ENCODE results near the gene ILK. TPM values are rescaled to one million over a fixed set of nuclear protein-coding genes. Genes with fewer than 3 reads are reported as not detected.

ILK gene
- total RNA-seq, 2 donors from 2014 or later, result 115 to 157 TPM

DNA sequence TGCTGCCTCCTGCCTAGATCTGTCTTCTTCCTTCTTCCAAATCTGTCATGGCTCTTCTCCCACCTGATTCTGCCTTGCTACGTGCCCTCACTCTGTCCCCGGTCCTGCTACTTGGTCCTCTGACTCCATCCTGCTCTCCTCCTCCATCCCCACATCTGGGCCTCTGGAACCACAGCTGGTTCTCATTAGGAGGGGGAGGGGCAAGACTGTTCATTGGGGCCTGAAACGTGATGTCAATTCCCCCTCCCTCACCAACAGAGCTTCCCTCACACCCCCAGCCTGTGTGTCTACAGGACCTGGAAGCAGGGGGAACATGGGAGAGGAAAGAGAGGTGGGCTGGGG, 43.0 kb downstream of the ILK start:
- H3K9me3 ChIP-seq, result no peaks in the 10 kb centered on the region
- H3K4me1 ChIP-seq, result peaks cover 3% of the 10 kb centered on the region
- no peaks in the 10 kb centered on the region for H3K27me3 ChIP-seq
- intact Hi-C loops (cut with DNase I), result loop anchor here (5.0 kb wide), 1 partner anchor 36 kb away; the partner anchor contains the start of gene MRPL17
- no peak overlapping the region for H3K4me3 ChIP-seq
- TF ChIP-seq, protein P1, sequence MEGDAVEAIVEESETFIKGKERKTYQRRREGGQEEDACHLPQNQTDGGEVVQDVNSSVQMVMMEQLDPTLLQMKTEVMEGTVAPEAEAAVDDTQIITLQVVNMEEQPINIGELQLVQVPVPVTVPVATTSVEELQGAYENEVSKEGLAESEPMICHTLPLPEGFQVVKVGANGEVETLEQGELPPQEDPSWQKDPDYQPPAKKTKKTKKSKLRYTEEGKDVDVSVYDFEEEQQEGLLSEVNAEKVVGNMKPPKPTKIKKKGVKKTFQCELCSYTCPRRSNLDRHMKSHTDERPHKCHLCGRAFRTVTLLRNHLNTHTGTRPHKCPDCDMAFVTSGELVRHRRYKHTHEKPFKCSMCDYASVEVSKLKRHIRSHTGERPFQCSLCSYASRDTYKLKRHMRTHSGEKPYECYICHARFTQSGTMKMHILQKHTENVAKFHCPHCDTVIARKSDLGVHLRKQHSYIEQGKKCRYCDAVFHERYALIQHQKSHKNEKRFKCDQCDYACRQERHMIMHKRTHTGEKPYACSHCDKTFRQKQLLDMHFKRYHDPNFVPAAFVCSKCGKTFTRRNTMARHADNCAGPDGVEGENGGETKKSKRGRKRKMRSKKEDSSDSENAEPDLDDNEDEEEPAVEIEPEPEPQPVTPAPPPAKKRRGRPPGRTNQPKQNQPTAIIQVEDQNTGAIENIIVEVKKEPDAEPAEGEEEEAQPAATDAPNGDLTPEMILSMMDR (IDR thresholded peaks at IDR 0.05), result no peak
- peak overlapping the region in 1 of 2 donors; percentile 44 for H3K9ac ChIP-seq (ENCODE audit: low read depth in 2 of 2, low read length in 2 of 2)
- peak overlapping the region; percentile 64 for H3K27ac ChIP-seq
- DNase-seq, result peak; percentile 40
- no peaks in the 10 kb centered on the region for H3K36me3 ChIP-seq

DNA sequence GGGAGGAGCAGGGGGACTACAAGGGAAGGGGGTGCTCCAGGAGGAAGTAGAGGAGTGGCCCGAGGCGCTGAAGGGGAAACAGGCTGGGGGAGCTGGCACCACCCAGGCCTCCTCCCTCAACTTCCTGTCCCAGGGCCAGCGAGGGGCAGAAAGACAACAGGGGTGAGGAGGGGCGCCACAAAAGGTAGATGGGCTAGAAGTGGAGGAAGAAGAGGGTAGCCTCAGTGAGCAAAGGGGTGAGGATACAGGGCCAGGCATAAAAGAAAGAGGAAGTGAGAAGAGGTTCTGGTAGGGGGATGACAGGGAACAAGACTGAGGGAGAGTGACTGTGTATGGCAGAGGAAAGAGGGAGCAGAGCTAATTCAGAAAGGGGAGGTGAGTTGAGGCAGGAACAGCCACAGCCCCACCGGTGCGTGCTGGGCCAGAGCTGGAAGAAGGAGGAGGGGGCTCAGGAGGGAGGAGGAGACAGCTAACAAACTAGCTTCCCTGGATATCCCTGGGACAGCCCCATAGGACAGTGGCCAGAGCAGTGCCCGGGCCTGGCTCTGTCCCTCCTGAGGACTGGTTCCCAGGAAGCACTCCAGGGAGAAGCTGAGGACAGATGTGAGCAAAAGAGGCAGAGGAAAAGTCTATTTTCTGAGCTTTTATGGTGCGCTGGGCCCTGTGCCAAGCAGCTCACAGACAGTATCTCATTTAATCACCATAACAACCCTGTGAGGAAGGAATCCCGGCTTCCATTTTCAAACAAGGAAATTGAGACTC, 43.5 kb downstream of the ILK start:
- H3K4me3 ChIP-seq, result no peak overlapping the region
- H3K36me3 ChIP-seq, result no peaks in the 10 kb centered on the region
- no peaks in the 10 kb centered on the region for H3K27me3 ChIP-seq
- peaks cover 3% of the 10 kb centered on the region for H3K4me1 ChIP-seq
- TF ChIP-seq, protein P1 (IDR thresholded peaks at IDR 0.05), result no peak
- intact Hi-C loops (cut with DNase I), result loop anchor here (5.0 kb wide), 1 partner anchor 35 kb away; the partner anchor contains the start of gene MRPL17
- H3K9ac ChIP-seq (ENCODE audit: low read depth in 2 of 2, low read length in 2 of 2), result peak overlapping the region in 1 of 2 donors; percentile 44
- H3K27ac ChIP-seq, result peak overlapping the region; percentile 64
- no peaks in the 10 kb centered on the region for H3K9me3 ChIP-seq
- peak; percentile 34 for DNase-seq

DNA sequence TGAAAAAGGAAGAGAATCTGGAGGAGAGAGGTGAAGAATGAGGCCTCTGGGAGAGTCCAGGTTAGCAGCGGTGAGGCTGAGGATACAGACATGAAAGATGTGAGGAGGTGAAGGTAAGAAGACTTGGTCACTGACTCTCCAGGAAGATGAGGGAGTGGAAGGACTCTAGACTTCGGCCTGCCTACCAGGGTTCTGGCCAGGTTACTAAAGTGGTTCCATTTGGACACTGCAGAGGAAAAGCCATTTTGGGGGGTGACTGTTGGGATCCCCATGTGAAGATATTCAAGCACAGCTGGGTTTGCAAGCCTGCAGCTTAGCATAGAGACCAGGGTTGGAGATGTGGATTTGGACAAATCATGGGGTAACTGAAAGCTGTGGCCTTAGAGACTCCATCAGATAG, 44.3 kb downstream of the ILK start:
- Histone ChIP-seq H3K27ac (peak overlapping the region; percentile 64), H3K4me3 (no peak overlapping the region), H3K36me3 (no peaks in the 10 kb centered on the region), H3K4me1 (peaks cover 3% of the 10 kb centered on the region), H3K9ac (ENCODE audit: low read depth in 2 of 2, low read length in 2 of 2) (no peak overlapping the region), H3K27me3 (no peaks in the 10 kb centered on the region), H3K9me3 (no peaks in the 10 kb centered on the region)
- TF ChIP-seq, protein P1 (IDR thresholded peaks at IDR 0.05), result no peak
- no peak for DNase-seq
- intact Hi-C loops (cut with DNase I), result loop anchor here (5.0 kb wide), 1 partner anchor 34 kb away; the partner anchor contains the start of gene MRPL17

DNA sequence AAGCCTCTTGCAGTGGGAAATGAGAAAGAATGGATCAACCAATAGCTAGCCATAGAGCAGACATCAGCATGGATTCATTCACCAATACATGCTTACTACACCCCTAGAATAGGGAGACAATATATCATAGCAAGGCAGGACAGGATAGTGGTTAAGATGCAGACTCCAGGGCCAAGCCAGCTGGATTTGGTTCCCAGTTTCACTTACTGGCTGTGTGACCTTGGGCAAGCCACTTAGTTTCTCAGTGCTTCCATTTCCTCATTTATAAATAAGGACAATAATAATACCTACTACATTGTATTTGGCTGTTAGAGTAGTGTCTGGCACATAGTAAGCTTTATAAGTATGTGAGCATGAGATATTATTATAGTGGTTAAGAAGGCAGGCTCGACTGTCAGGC, 44.9 kb downstream of the ILK start:
- no peak for DNase-seq
- H3K4me3 ChIP-seq, result no peak overlapping the region
- peaks cover 3% of the 10 kb centered on the region for H3K4me1 ChIP-seq
- intact Hi-C loops (cut with DNase I), result loop anchor here (5.0 kb wide), 1 partner anchor 34 kb away; the partner anchor contains the start of gene MRPL17
- peak overlapping the region; percentile 64 for H3K27ac ChIP-seq
- no peaks in the 10 kb centered on the region for H3K36me3 ChIP-seq
- H3K9ac ChIP-seq (ENCODE audit: low read depth in 2 of 2, low read length in 2 of 2), result no peak overlapping the region
- H3K9me3 ChIP-seq, result no peaks in the 10 kb centered on the region
- TF ChIP-seq, protein P1 (IDR thresholded peaks at IDR 0.05), result no peak
- H3K27me3 ChIP-seq, result no peaks in the 10 kb centered on the region

DNA sequence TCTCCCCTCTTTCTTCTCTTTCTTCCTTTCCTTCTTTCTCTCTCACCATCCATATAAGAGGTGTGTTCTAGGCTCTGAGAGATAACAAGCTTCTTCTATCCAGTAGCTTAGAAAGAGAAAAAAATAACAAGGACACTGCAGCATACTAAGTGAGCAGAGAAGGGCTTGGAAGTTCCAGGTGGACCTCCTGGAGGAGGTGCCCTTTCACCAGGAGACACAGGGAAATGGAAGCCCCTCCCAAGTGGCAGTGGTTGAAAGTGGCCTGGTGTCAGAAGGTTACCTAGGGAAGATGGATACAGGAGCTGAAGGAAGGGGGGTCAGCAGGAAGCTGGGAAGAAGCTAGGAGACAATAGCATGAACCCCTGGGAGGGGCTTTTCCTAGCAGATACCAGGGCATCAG, 46.5 kb downstream of the ILK start:
- Histone ChIP-seq H3K27me3 (peaks cover 3% of the 10 kb centered on the region), H3K27ac (no peak overlapping the region), H3K9me3 (no peaks in the 10 kb centered on the region), H3K9ac (ENCODE audit: low read depth in 2 of 2, low read length in 2 of 2) (no peak overlapping the region), H3K4me1 (peaks cover 3% of the 10 kb centered on the region), H3K4me3 (no peak overlapping the region), H3K36me3 (no peaks in the 10 kb centered on the region)
- DNase-seq, result no peak
- intact Hi-C loops (cut with DNase I), result no loop called here
- TF ChIP-seq, protein P1 (IDR thresholded peaks at IDR 0.05), result no peak
